Naive thymus-derived CD8-positive, alpha-beta T cell (primary cell): ENCODE data around the gene ARMH3. TPM values are rescaled to one million over a fixed set of nuclear protein-coding genes. Genes with fewer than 3 reads are reported as not detected.
"Not testable (repeated sequence)": the region's sequence is repeated elsewhere in the genome, so short reads cannot be mapped to it uniquely, and the experiment has no call there.

ENCODE experiments used
- ATAC-seq, 2 donors: fragments of 150-1000 bp; cut with Tn5 transposase in 1 of 2; sonication (Bioruptor Pico), chemical (Tn5 transposase) in 1 of 2; 1 replicate in 1 of 2; 2 replicates in 1 of 2; pipeline ENCODE4 v1.10.0; 2021; ENCODE audit warnings: mild to moderate bottlenecking in 2 of 2, moderate library complexity in 2 of 2
- POLR2A ChIA-PET: fragments of 350-600 bp; sonication (Branson Sonifier 250); formaldehyde crosslinking; loops from one replicate; lab custom pipeline; 2021; ENCODE audit warnings: antibody characterized with exemption; lab: Charles Lee
- DNase-seq, 10 donors: peaks; one replicate each; pipeline versions ENCODE4 v3.0.0 to v3.0.0-alpha.2; 2020 to 2022
- H3K27ac Mint-ChIP-seq, 10 donors: one replicate each; pipeline ENCODE4 v1.8.0; 2020 to 2022; ENCODE audit warnings: mild to moderate bottlenecking in 10 of 10, mixed read lengths in 10 of 10, moderate library complexity in 4 of 10, inconsistent platforms in 1 of 10
- H3K27me3 Mint-ChIP-seq, 5 donors: one replicate each; pipeline ENCODE4 v1.8.0; 2021 to 2022; ENCODE audit warnings: mixed read lengths in 5 of 5
- H3K36me3 Mint-ChIP-seq, 3 donors: one replicate each; pipeline ENCODE4 v1.8.0; 2020 to 2022; ENCODE audit warnings: mixed read lengths in 3 of 3, mild to moderate bottlenecking in 2 of 3, inconsistent platforms in 1 of 3
- H3K4me1 Mint-ChIP-seq, 4 donors: one replicate each; pipeline ENCODE4 v1.8.0; 2021 to 2022; ENCODE audit warnings: mixed read lengths in 4 of 4
- H3K4me3 Mint-ChIP-seq, 10 donors: one replicate each; pipeline ENCODE4 v1.8.0; 2020 to 2022; ENCODE audit warnings: mild to moderate bottlenecking in 10 of 10, mixed read lengths in 10 of 10, moderate library complexity in 6 of 10, inconsistent platforms in 1 of 10
- H3K9me3 Mint-ChIP-seq, 9 donors: one replicate each; pipeline ENCODE4 v1.8.0; 2020 to 2022; ENCODE audit warnings: mixed read lengths in 9 of 9, mild to moderate bottlenecking in 3 of 9, inconsistent platforms in 1 of 9, moderate library complexity in 1 of 9
- polyA plus RNA-seq, 3 donors: library from polyadenylated mRNA; unstranded; fragments of 300-500 nt; fragmentation: Illumina TruSeq; gene quantifications; one replicate each; pipeline ENCODE4 v1.2.3, GENCODE V29; 2021
- total RNA-seq, 8 experiments: library from RNA in 2 of 8; stranded (reverse) in 2 of 8; gene quantifications; one replicate each; pipeline ENCODE4 v1.2.3 and lab custom pipeline; 2021 to 2026

The ARMH3 gene
- total and polyA plus RNA-seq, 5 experiments from 2014 or later: 19.9 to 30.2 (median 23.1) TPM

- Mint-ChIP-seq H3K36me3 (peaks cover 14 to 75% (median 25%) of the 10 kb centered on the region in 3 donors), H3K9me3 (no peaks in the 10 kb centered on the region), H3K4me3 (no peak overlapping the region), H3K27me3 (no peaks in the 10 kb centered on the region), H3K4me1 (peaks cover 12 to 53% (median 14%) of the 10 kb centered on the region in 4 donors), H3K27ac (no peak overlapping the region)
- POLR2A ChIA-PET: interaction anchor here (0.5 to 0.6 kb wide), 2 partner anchors 46 to 67 kb away, joined by 3 to 4 read pairs; no protein-coding TSS in a partner anchor
- DNase-seq: no peak
- ATAC-seq: no peak
These were observed 52.4 kb downstream of the ARMH3 start for GRCh38 chr10:102003541-102003940.

- H3K4me3 Mint-ChIP-seq: peak overlapping the region in 1 of 10 donors; percentile 54
- peaks cover 12 to 49% (median 14%) of the 10 kb centered on the region in 4 donors for H3K4me1 Mint-ChIP-seq
- POLR2A ChIA-PET: no interaction called here
- H3K9me3 Mint-ChIP-seq: no peaks in the 10 kb centered on the region
- ATAC-seq (peak in 1 of 2 donors; percentile 41), DNase-seq (peak in 1 of 10 donors; percentile 9)
- peak overlapping the region in 6 of 10 donors; percentile 11 to 83 (median 63) for H3K27ac Mint-ChIP-seq
- peaks cover 14 to 80% (median 23%) of the 10 kb centered on the region in 3 donors for H3K36me3 Mint-ChIP-seq
- H3K27me3 Mint-ChIP-seq: no peaks in the 10 kb centered on the region
These were observed 54.4 kb downstream of the ARMH3 start for GRCh38 chr10:102001435-102002068.

GRCh38 chr10:101997803-101998202 lies 58.2 kb downstream of the ARMH3 start:
- Mint-ChIP-seq H3K27ac (peak overlapping the region in 1 of 10 donors; percentile 53), H3K36me3 (peaks cover 6 to 88% (median 7%) of the 10 kb centered on the region in 3 donors), H3K4me3 (no peak overlapping the region), H3K27me3 (no peaks in the 10 kb centered on the region), H3K9me3 (no peaks in the 10 kb centered on the region), H3K4me1 (peaks cover 9 to 33% (median 13%) of the 10 kb centered on the region in 4 donors)
- DNase-seq (no peak), ATAC-seq (no peak)
- POLR2A ChIA-PET: no interaction called here

GRCh38 chr10:101995451-101996063 lies 60.4 kb downstream of the ARMH3 start:
- H3K4me1 Mint-ChIP-seq: peaks cover 0 to 14% (median 0%) of the 10 kb centered on the region in 4 donors
- no peaks in the 10 kb centered on the region for H3K9me3 Mint-ChIP-seq
- DNase-seq (no peak), ATAC-seq (no peak)
- POLR2A ChIA-PET: no interaction called here
- no peaks in the 10 kb centered on the region for H3K27me3 Mint-ChIP-seq
- H3K36me3 Mint-ChIP-seq: peaks cover 6 to 87% (median 22%) of the 10 kb centered on the region in 3 donors
- peak overlapping the region in 1 of 10 donors; percentile 14 for H3K27ac Mint-ChIP-seq
- no peak overlapping the region for H3K4me3 Mint-ChIP-seq

DNA sequence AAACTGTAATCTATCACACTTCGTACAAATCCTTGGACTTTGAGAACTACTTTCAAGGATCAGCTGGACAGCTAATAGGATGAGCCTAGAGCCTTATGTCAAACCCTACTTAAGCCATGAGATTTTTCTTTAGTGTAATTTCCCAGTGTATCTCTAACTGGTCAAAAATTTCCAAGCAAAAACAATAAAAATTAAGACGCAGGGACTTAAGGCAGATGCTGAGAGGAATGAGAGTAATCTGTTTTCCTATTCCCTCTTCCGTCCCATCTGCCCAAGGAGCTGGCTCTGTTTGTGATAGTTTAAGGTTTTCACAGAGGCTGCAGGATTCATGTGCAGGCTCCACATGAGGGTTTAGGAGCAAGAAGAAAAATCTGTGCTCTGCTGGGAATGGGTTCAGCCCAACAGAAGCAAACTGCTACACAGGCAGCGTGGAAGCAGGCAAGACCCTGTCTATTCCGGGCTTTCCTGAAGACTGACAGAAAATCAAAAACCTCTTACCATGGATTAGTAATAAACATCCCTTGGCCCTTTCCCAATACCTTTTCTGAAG lies 62.2 kb downstream of the ARMH3 start:
- Mint-ChIP-seq H3K27me3 (no peaks in the 10 kb centered on the region), H3K36me3 (peaks cover 6 to 93% (median 34%) of the 10 kb centered on the region in 3 donors), H3K27ac (peak overlapping the region in 1 of 10 donors; percentile 23), H3K4me1 (peaks cover 0 to 10% (median 0%) of the 10 kb centered on the region in 4 donors), H3K4me3 (no peak overlapping the region), H3K9me3 (no peaks in the 10 kb centered on the region)
- ATAC-seq: no peak
- POLR2A ChIA-PET: interaction anchor here (0.6 to 1.1 kb wide), 2 partner anchors 164 to 681 kb away, joined by 3 to 4 read pairs; no protein-coding TSS in a partner anchor
- no peak for DNase-seq

DNA sequence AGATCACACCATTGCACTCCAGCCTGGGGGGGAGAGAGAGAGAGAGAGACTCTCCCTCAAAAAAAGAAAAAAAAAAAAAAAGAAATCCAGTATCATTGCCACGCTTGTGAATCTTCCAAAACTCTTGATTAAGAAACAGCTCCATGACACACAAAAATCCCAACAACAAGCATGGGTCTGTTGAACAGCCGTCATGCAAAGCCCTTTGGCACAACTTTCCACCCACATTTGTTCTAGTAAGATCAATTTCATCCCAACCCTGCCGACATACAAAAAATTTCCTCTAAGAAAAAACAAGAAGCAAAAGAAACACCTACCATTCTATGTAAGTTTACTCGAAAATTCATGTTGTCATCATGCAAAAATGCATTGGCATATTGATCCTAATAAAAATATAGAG lies 62.8 kb downstream of the ARMH3 start:
- Mint-ChIP-seq H3K9me3 (no peaks in the 10 kb centered on the region), H3K27me3 (no peaks in the 10 kb centered on the region), H3K27ac (peak overlapping the region in 1 of 10 donors; percentile 31), H3K4me3 (no peak overlapping the region), H3K36me3 (peaks cover 6 to 93% (median 31%) of the 10 kb centered on the region in 3 donors), H3K4me1 (peaks cover 0 to 5% (median 0%) of the 10 kb centered on the region in 4 donors)
- POLR2A ChIA-PET: no interaction called here
- DNase-seq (no peak), ATAC-seq (no peak)

- DNase-seq: no peak
- Mint-ChIP-seq H3K36me3 (peaks cover 6 to 83% (median 44%) of the 10 kb centered on the region in 3 donors), H3K27ac (peak overlapping the region in 4 of 10 donors; percentile 13 to 39 (median 28)), H3K4me1 (peaks cover 0 to 15% (median 4%) of the 10 kb centered on the region in 4 donors), H3K27me3 (no peaks in the 10 kb centered on the region), H3K4me3 (no peak overlapping the region), H3K9me3 (no peaks in the 10 kb centered on the region)
- POLR2A ChIA-PET: no interaction called here
- no peak for ATAC-seq
These were observed 68.8 kb downstream of the ARMH3 start for GRCh38 chr10:101987136-101987535.

DNA sequence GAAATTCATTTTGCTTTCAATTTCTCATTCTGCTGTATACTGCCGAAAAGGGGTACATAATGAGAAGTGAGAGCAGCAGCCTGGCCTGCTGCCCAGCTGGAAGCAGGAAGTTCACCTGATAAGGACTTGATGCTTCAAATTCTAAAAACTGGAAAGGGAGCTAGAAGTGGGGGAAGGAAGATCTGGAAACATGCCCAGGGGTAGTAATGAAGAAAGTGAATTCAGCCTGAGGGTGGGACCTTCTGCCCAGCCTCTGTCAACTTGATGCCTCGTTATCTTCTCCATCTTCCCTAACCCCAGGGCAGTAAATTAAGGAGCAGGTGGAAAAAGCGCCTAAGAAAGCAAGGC lies 69.4 kb downstream of the ARMH3 start:
- Mint-ChIP-seq H3K9me3 (no peaks in the 10 kb centered on the region), H3K27ac (peak overlapping the region in 5 of 10 donors; percentile 13 to 55 (median 52)), H3K4me3 (peak overlapping the region in 1 of 10 donors; percentile 56), H3K27me3 (no peaks in the 10 kb centered on the region), H3K36me3 (peaks cover under 1 to 83% (median 44%) of the 10 kb centered on the region in 3 donors), H3K4me1 (peaks cover 0 to 15% (median 4%) of the 10 kb centered on the region in 4 donors)
- POLR2A ChIA-PET: no interaction called here
- ATAC-seq (no peak), DNase-seq (no peak)

DNA sequence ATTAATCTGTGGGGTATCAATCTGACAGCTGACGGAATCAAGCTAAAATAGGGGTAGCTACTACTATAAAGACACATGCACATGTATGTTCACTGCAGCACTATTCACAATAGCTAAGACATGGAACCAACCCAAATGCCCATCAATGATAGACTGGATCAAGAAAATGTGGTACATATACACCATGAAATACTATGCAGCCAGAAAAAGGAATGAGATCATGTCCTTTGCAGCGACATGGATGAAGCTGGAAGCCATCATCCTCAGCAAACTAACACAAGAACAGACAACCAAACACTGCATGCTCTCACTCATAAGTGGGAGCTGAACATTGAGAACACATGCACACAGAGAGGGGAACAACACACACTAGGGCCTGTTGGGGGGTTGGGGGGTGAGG lies 75.3 kb downstream of the ARMH3 start:
- H3K4me3 Mint-ChIP-seq, H3K27ac Mint-ChIP-seq, H3K27me3 Mint-ChIP-seq, H3K4me1 Mint-ChIP-seq, H3K9me3 Mint-ChIP-seq, ATAC-seq, DNase-seq, POLR2A ChIA-PET: not testable (repeated sequence)
- H3K36me3 Mint-ChIP-seq: peaks cover 4 to 56% (median 16%) of the 10 kb centered on the region in 3 donors

GRCh38 chr10:101974091-101974971 lies 81.6 kb downstream of the ARMH3 start:
- POLR2A ChIA-PET: interaction anchor here (0.6 kb wide), 1 partner anchor 243 kb away, joined by 3 read pairs; no protein-coding TSS in a partner anchor
- Mint-ChIP-seq H3K36me3 (peaks cover 4 to 76% (median 36%) of the 10 kb centered on the region in 3 donors), H3K9me3 (peaks cover 0 to 2% (median 0%) of the 10 kb centered on the region in 9 donors), H3K4me3 (peak overlapping the region in 4 of 10 donors; percentile 2 to 57 (median 48)), H3K27ac (peak overlapping the region; percentile 1 to 76 (median 56)), H3K27me3 (no peaks in the 10 kb centered on the region), H3K4me1 (peaks cover 8 to 50% (median 29%) of the 10 kb centered on the region in 4 donors)
- DNase-seq (no peak), ATAC-seq (no peak)

- POLR2A ChIA-PET: no interaction called here
- Mint-ChIP-seq H3K36me3 (peaks cover 9 to 85% (median 44%) of the 10 kb centered on the region in 3 donors), H3K9me3 (peaks cover 0 to 2% (median 0%) of the 10 kb centered on the region in 9 donors), H3K27me3 (no peaks in the 10 kb centered on the region), H3K4me1 (peaks cover 12 to 63% (median 42%) of the 10 kb centered on the region in 4 donors), H3K4me3 (no peak overlapping the region), H3K27ac (peak overlapping the region in 1 of 10 donors; percentile 1)
- ATAC-seq: no peak
- no peak for DNase-seq
These were observed 83.2 kb downstream of the ARMH3 start for GRCh38 chr10:101972761-101973160.

GRCh38 chr10:101969412-101969922 lies 86.5 kb downstream of the ARMH3 start:
- H3K4me1 Mint-ChIP-seq: peaks cover 13 to 75% (median 38%) of the 10 kb centered on the region in 4 donors
- DNase-seq (no peak), ATAC-seq (no peak)
- H3K27ac Mint-ChIP-seq: peak overlapping the region in 7 of 10 donors; percentile 17 to 82 (median 58)
- POLR2A ChIA-PET: no interaction called here
- H3K36me3 Mint-ChIP-seq: peaks cover 5 to 83% (median 40%) of the 10 kb centered on the region in 3 donors
- no peaks in the 10 kb centered on the region for H3K9me3 Mint-ChIP-seq
- no peaks in the 10 kb centered on the region for H3K27me3 Mint-ChIP-seq
- peak overlapping the region in 2 of 10 donors; percentile 8 to 11 for H3K4me3 Mint-ChIP-seq
